A549 (cell line): Measurements from ENCODE around the gene ACTA2. TPM values are rescaled to one million over a fixed set of nuclear protein-coding genes. Genes with fewer than 3 reads are reported as not detected.
A peak's percentile ranks its signal among the peaks of the same experiment; 100 is the strongest.

ENCODE experiments used
- ATAC-seq, 2 experiments: fragments of 200-7000 bp in 1 of 2; fragments of >200 bp in 1 of 2; cut with Nextera tagmentation in 1 of 2; cut with Tn5 transposase in 1 of 2; 3 replicates each; pipeline versions ENCODE4 v1.8.0 to v1.9.1; 2018 to 2020; ENCODE audit warnings: mild to moderate bottlenecking in 1 of 2, moderate library complexity in 1 of 2
- CTCF ChIA-PET: fragments of 300-600 bp; sonication (Branson Sonifier 250); formaldehyde crosslinking; extraction: SDS; loops from one replicate; lab custom pipeline; 2021; ENCODE audit warnings: antibody characterized with exemption, inconsistent platforms; lab: Yijun Ruan, JAX
- POLR2A ChIA-PET: fragments of 350-600 bp; formaldehyde crosslinking; extraction: SDS; loops from one replicate; lab custom pipeline; 2021; ENCODE audit warnings: antibody characterized with exemption, inconsistent platforms; lab: Yijun Ruan, JAX
- DNase-seq, 2 experiments: peaks; one replicate each; pipeline versions ENCODE4 v3.0.0 to v3.0.0-alpha.2; 2011 to 2016; ENCODE audit warnings: low read depth in 1 of 2, low spot score in 1 of 2
- FAIRE-seq: peaks from 2 replicates; lab custom pipeline; 2011; peaks lifted over from hg19 to GRCh38; lab: Jason Lieb, UNC
- H3K27ac ChIP-seq, 2 experiments: fragments of >200 bp; sonication (Bioruptor Twin); formaldehyde crosslinking; 3 replicates each; pipeline ENCODE4 v1.5.1; 2016 to 2017
- H3K4me1 ChIP-seq: fragments of >200 bp; sonication (Bioruptor Twin); formaldehyde crosslinking; 3 replicates; pipeline ENCODE4 v1.6.1; 2016
- H3K4me2 ChIP-seq: fragments of >200 bp; sonication (Bioruptor Twin); formaldehyde crosslinking; 3 replicates; pipeline ENCODE4 v1.6.1; 2016
- H3K4me3 ChIP-seq: fragments of >200 bp; sonication (Bioruptor Twin); formaldehyde crosslinking; 3 replicates; pipeline ENCODE4 v1.5.1; 2016
- H3K9me3 ChIP-seq: fragments of >200 bp; sonication (Bioruptor Twin); formaldehyde crosslinking; 3 replicates; pipeline ENCODE4 v1.6.1; 2016
- BCL3 ChIP-seq: fragments of >200 bp; sonication (Bioruptor Twin); formaldehyde crosslinking; IDR thresholded peaks from 3 replicates; pipeline ENCODE4 v1.6.1; 2016
- CHD2 ChIP-seq: fragments of 150-350 bp; IDR thresholded peaks from 2 replicates; pipeline ENCODE4 v1.6.1; 2014; ENCODE audit warnings: low read length; ENCODE audit not compliant: partially characterized antibody
- FOSL2 ChIP-seq, 2 experiments: fragments of 450-650 bp in 1 of 2; fragments of >200 bp in 1 of 2; sonication (Bioruptor Twin) in 1 of 2; formaldehyde crosslinking; IDR thresholded peaks; 2 replicates each; pipeline versions ENCODE4 v1.5.0 to v1.6.1; 2016 to 2020; ENCODE audit warnings: mild to moderate bottlenecking in 1 of 2, moderate library complexity in 1 of 2
- FOXS1 ChIP-seq: fragments of 250-450 bp; sonication (Bioruptor Pico); IDR thresholded peaks from 2 replicates; pipeline ENCODE4 v1.5.0; 2020; ENCODE audit warnings: mild to moderate bottlenecking, moderate library complexity
- GATA3 ChIP-seq: IDR thresholded peaks from 2 replicates; pipeline ENCODE4 v1.6.1; 2012; ENCODE audit warnings: borderline replicate concordance
- HDAC2 ChIP-seq: fragments of 200-600 bp; sonication (generic); IDR thresholded peaks from 2 replicates; pipeline ENCODE4 v1.6.1; 2016
- HOXA7 ChIP-seq: fragments of 250-450 bp; sonication (Bioruptor Pico); IDR thresholded peaks from 2 replicates; pipeline ENCODE4 v1.5.0; 2020; ENCODE audit warnings: mild to moderate bottlenecking, moderate library complexity
- HOXB13 ChIP-seq: fragments of 250-450 bp; sonication (Bioruptor Pico); IDR thresholded peaks from 2 replicates; pipeline ENCODE4 v1.5.0; 2020; ENCODE audit warnings: low read depth, mild to moderate bottlenecking, moderate library complexity
- KDM1A ChIP-seq: fragments of 200-600 bp; sonication (generic); IDR thresholded peaks from 2 replicates; pipeline ENCODE4 v1.6.1; 2016; ENCODE audit warnings: low read depth, mild to moderate bottlenecking
- MAFK ChIP-seq: fragments of 450-650 bp; IDR thresholded peaks from 2 replicates; pipeline ENCODE4 v1.6.1; 2014; ENCODE audit not compliant: partially characterized antibody
- MAZ ChIP-seq: fragments of 150-350 bp; IDR thresholded peaks from 2 replicates; pipeline ENCODE4 v1.6.1; 2014; ENCODE audit warnings: antibody characterized with exemption, low read depth, low read length, borderline replicate concordance
- RCOR1 ChIP-seq: fragments of 150-350 bp; IDR thresholded peaks from 2 replicates; pipeline ENCODE4 v1.6.1; 2014; ENCODE audit warnings: antibody characterized with exemption, low read length, low read depth
- REST ChIP-seq: fragments of 200-600 bp; sonication (generic); IDR thresholded peaks from 2 replicates; pipeline ENCODE4 v1.6.1; 2016; ENCODE audit warnings: antibody characterized with exemption, mild to moderate bottlenecking, moderate library complexity
- ZFP36 ChIP-seq: fragments of 450-650 bp; IDR thresholded peaks from 2 replicates; pipeline ENCODE4 v1.6.1; 2014; ENCODE audit warnings: borderline replicate concordance; ENCODE audit not compliant: partially characterized antibody
- WGBS: methylation state at CpG from one replicate; pipeline ENCODE4 v1.1.6; 2017; ENCODE audit errors: missing lambda C conversion rate; 5-methylcytosine and 5-hydroxymethylcytosine counted together
- polyA plus RNA-seq, 4 experiments: library from polyadenylated mRNA; depleted of rRNA in 3 of 4; stranded (reverse); fragments of >200 nt; fragmentation: RNase III in 1 of 4; extraction: RNeasy Plus Mini Kit Qiagen cat#74134 plus additional on column Dnase treatment in 1 of 4; gene quantifications; 2 replicates in 3 of 4; 3 replicates in 1 of 4; pipeline ENCODE4 v1.2.3, GENCODE V29; 2011 to 2017

Gene ACTA2
- polyA plus RNA-seq, 2 of the 4 experiments (the other 2 are of a cell fraction) = 15.0 to 25.9 TPM

GRCh38 chr10:88994019-88994418 is 41.4 kb upstream of the ACTA2 start (continued):
- no peak for TF ChIP-seq REST
- no peak for TF ChIP-seq HOXA7 (CRISPR knock-in tag)
- TF ChIP-seq MAZ = no peak
- no peak for TF ChIP-seq FOXS1 (CRISPR knock-in tag)
- no peak for TF ChIP-seq ZFP36

GRCh38 chr10:88992921-88993524 is 40.5 kb upstream of the ACTA2 start:
- 66% methylated on average over 3 of the region's 3 CpGs for WGBS
- TF ChIP-seq MAFK (peak; percentile 56), BCL3 (no peak), HOXB13 (CRISPR knock-in tag) (no peak)
- no peaks in the 10 kb centered on the region for H3K9me3 ChIP-seq
- ChIA-PET POLR2A (interaction anchor here (0.5 kb wide), 1 partner anchor 302 kb away, joined by 3 read pairs; no protein-coding TSS in a partner anchor), CTCF (interaction anchor here (0.8 to 4.1 kb wide), 5 partner anchors 37 to 410 kb away, joined by 3 to 19 read pairs (median 4); partner anchors contain the start of gene RNLS)
- DNase-seq (no peak), FAIRE-seq (no peak), ATAC-seq (no peak)
- H3K4me1 ChIP-seq = peaks cover 31% of the 10 kb centered on the region; the same call in 2 of the 3 replicates
- peak overlapping the region; percentile 88 for H3K4me2 ChIP-seq
- no peak overlapping the region for H3K4me3 ChIP-seq
- H3K27ac ChIP-seq = no peak overlapping the region

GRCh38 chr10:88991899-88992320 is 39.3 kb upstream of the ACTA2 start:
- peak overlapping the region; percentile 88 for H3K4me2 ChIP-seq
- ChIA-PET CTCF (interaction anchor here (0.8 to 4.1 kb wide), 4 partner anchors 38 to 226 kb away, joined by 5 to 32 read pairs (median 12); no protein-coding TSS in a partner anchor), POLR2A (interaction anchor here (1.6 kb wide), 1 partner anchor 215 kb away, joined by 6 read pairs; the partner anchor contains the start of gene CH25H)
- peaks cover 31% of the 10 kb centered on the region; the same call in 2 of the 3 replicates for H3K4me1 ChIP-seq
- WGBS = 10% methylated on average over 6 of the region's 6 CpGs
- peak overlapping the region; percentile 59 for H3K4me3 ChIP-seq
- no peak for FAIRE-seq
- peak overlapping the region; percentile 85 to 96 for H3K27ac ChIP-seq
- no peaks in the 10 kb centered on the region for H3K9me3 ChIP-seq
- DNase-seq = peak in 1 of 2 experiments; percentile 17
- TF ChIP-seq GATA3 = no peak
- TF ChIP-seq RCOR1 = 0 out of 2 replicates have a peak, but pooled peaks have one; percentile 60
- TF ChIP-seq FOSL2 (IDR thresholded peaks at IDR 0.05) = no peak
- TF ChIP-seq FOSL2 (CRISPR knock-in tag; IDR thresholded peaks at IDR 0.05) = no peak
- peak; percentile 80 for TF ChIP-seq REST
- peak; percentile 93 for TF ChIP-seq KDM1A
- TF ChIP-seq ZFP36 = peak; percentile 72
- peak; percentile 82; the same call in 1 of the 2 replicates for TF ChIP-seq HDAC2
- peak; percentile 83 for TF ChIP-seq CHD2
- ATAC-seq = peak; percentile 8 to 10; a peak in 4 of 6 replicates
